Measurements from ENCODE around the gene WWOX. TPM values are rescaled to one million over a fixed set of nuclear protein-coding genes. Genes with fewer than 3 reads are reported as not detected.

The WWOX gene
- total RNA-seq, 1 experiment from 2014 or later: 15.6 TPM

- Histone ChIP-seq H2AK5ac (ENCODE audit: insufficient read length, low read length) (no peak overlapping the region), H3K79me2 (ENCODE audit: insufficient read depth, low read length) (no peaks in the 10 kb centered on the region), H3K79me1 (ENCODE audit: insufficient read depth, low read depth, low read length, poor library complexity, severe bottlenecking) (no peaks in the 10 kb centered on the region), H4K5ac (ENCODE audit: insufficient read length, low read depth, low read length) (no peak overlapping the region), H3K4me1 (ENCODE audit: insufficient read depth, low read length) (peaks cover 2% of the 10 kb centered on the region; the same call in 1 of the 2 replicates), H3K23ac (ENCODE audit: insufficient read length, low read depth, low read length) (no peak overlapping the region), H2BK15ac (ENCODE audit: low read depth, low read length) (no peak overlapping the region), H4K20me1 (ENCODE audit: control insufficient read depth, insufficient read depth, insufficient read length) (no peaks in the 10 kb centered on the region), H3K14ac (ENCODE audit: insufficient read depth, low read length) (no peak overlapping the region), H3K4me2 (ENCODE audit: insufficient read depth, insufficient read length, low read length) (no peak overlapping the region), H3K23me2 (ENCODE audit: insufficient read length, low read depth, low read length, poor library complexity, severe bottlenecking) (no peaks in the 10 kb centered on the region), H3K9me3 (ENCODE audit: control insufficient read depth, low read depth, low read length) (no peaks in the 10 kb centered on the region), H4K91ac (ENCODE audit: insufficient read length, low read depth, low read length) (no peak overlapping the region), H3K4ac (ENCODE audit: low read depth, low read length) (no peak overlapping the region), H2BK12ac (ENCODE audit: insufficient read length, low read depth, low read length) (no peak overlapping the region), H3K27me3 (ENCODE audit: insufficient read depth, low read length) (no peaks in the 10 kb centered on the region), H3K9ac (ENCODE audit: extremely low read depth, insufficient read length, low read length) (no peak overlapping the region), H2BK5ac (ENCODE audit: insufficient read length, low read length) (no peak overlapping the region), H3K56ac (ENCODE audit: insufficient read length, low read depth, low read length) (no peak overlapping the region), H3K27ac (ENCODE audit: insufficient read length, low read depth, low read length) (no peak overlapping the region), H3K18ac (ENCODE audit: insufficient read length, low read depth, low read length) (no peak overlapping the region), H3T11ph (ENCODE audit: low read length) (no peak overlapping the region), H2BK20ac (ENCODE audit: low read depth, low read length, poor library complexity, severe bottlenecking) (no peak overlapping the region), H2BK120ac (ENCODE audit: low read depth, low read length, poor library complexity, severe bottlenecking) (no peak overlapping the region), H2AFZ (ENCODE audit: low read length) (no peak overlapping the region), H4K8ac (replicated peaks; ENCODE audit: insufficient read length, low read depth, low read length) (no peak overlapping the region)
- Mint-ChIP-seq H3K4me1 (peaks cover 4 to 6% of the 10 kb centered on the region in 2 experiments; a peak in 2 of 4 replicates), H3K27me3 (ENCODE audit: low read depth) (no peaks in the 10 kb centered on the region; the same call in 1 of the 2 replicates), H3K27ac (no peak overlapping the region), H3K4me3 (no peak overlapping the region), H3K36me3 (ENCODE audit: insufficient read depth in 1 of 3, low read depth in 3 of 3) (no peaks in the 10 kb centered on the region), H3K9me3 (no peaks in the 10 kb centered on the region)
- 100% methylated on average over 2 of the region's 5 CpGs for WGBS (ENCODE audit: extremely low coverage, insufficient read length, low lambda C conversion rate)
- DNase-seq: no peak
- no peak for TF ChIP-seq CTCF (conservative IDR thresholded peaks at IDR 0.05)
These were observed 797.8 kb downstream of the WWOX start for GRCh38 chr16:78897299-78897698.
